Activated CD4-positive, alpha-beta T cell treated with anti-CD3 and anti-CD28 coated beads, Interleukin-2, Interleukin-6, amounts not matched to agents 100 ng/mL and 50 ng/mL, durations not matched to agents 16 hours and 8 hours (primary cell): ENCODE data around the gene C10orf62.
A peak's percentile ranks its signal among the peaks of the same experiment; 100 is the strongest.
"Not testable (repeated sequence)": the region's sequence is repeated elsewhere in the genome, so short reads cannot be mapped to it uniquely, and the experiment has no call there.

Experiments used
- DNase-seq: peaks from one replicate; pipeline ENCODE4 v3.0.0-alpha.2; 2020

Gene C10orf62

GRCh38 chr10:97566336-97566996 lies 23.1 kb upstream of the C10orf62 start:
- DNase-seq, result peak; percentile 61

GRCh38 chr10:97567891-97568290 lies 21.6 kb upstream of the C10orf62 start:
- DNase-seq, result no peak

- DNase-seq, result no peak
Measured at GRCh38 chr10:97570146-97570788, 19.3 kb upstream of the C10orf62 start.

- no peak for DNase-seq
Measured at GRCh38 chr10:97570789-97571471, 18.6 kb upstream of the C10orf62 start.

GRCh38 chr10:97571622-97572021 lies 17.9 kb upstream of the C10orf62 start:
- no peak for DNase-seq

GRCh38 chr10:97572214-97572989 lies 17.1 kb upstream of the C10orf62 start, which contains the start of gene ANKRD2:
TSS of gene ANKRD2 (plus strand) at chr10:97572779. CDS start at chr10:97572789, 10 bp downstream.
- peak; percentile 77 for DNase-seq

GRCh38 chr10:97573021-97573420 lies 16.5 kb upstream of the C10orf62 start:
- no peak for DNase-seq

- DNase-seq, result peak; percentile 44
Measured at GRCh38 chr10:97573672-97574071, 15.8 kb upstream of the C10orf62 start.

GRCh38 chr10:97574374-97575126 lies 15.0 kb upstream of the C10orf62 start:
- no peak for DNase-seq

- DNase-seq, result no peak
Measured at GRCh38 chr10:97575127-97575668, 14.3 kb upstream of the C10orf62 start.

- not testable (repeated sequence) for DNase-seq
Measured at GRCh38 chr10:97576487-97576886, 13.0 kb upstream of the C10orf62 start.

GRCh38 chr10:97577701-97578100 lies 11.8 kb upstream of the C10orf62 start:
- DNase-seq, result no peak

GRCh38 chr10:97578171-97578844 lies 11.2 kb upstream of the C10orf62 start:
- no peak for DNase-seq

- DNase-seq, result no peak
Measured at GRCh38 chr10:97580421-97581367, 8.8 kb upstream of the C10orf62 start.

- no peak for DNase-seq
Measured at GRCh38 chr10:97582169-97582568, 7.4 kb upstream of the C10orf62 start.

- no peak for DNase-seq
Measured at GRCh38 chr10:97583476-97583875, 6.0 kb upstream of the C10orf62 start.

GRCh38 chr10:97584060-97584797 lies 5.3 kb upstream of the C10orf62 start, which contains the start of gene HOGA1:
TSS of gene HOGA1 (plus strand) at chr10:97584389. CDS start at chr10:97584704, 315 bp downstream.
- DNase-seq, result no peak

- no peak for DNase-seq
Measured at GRCh38 chr10:97584798-97585438, 4.6 kb upstream of the C10orf62 start.

GRCh38 chr10:97585439-97585811 lies 4.1 kb upstream of the C10orf62 start:
- no peak for DNase-seq
